Right hindlimb (tissue), 1 donor: ENCODE measurements around the gene DPYD.

Source experiments
- DNase-seq: peaks from one replicate; pipeline ENCODE4 v3.0.0-alpha.2; 2018

DPYD gene

DNA sequence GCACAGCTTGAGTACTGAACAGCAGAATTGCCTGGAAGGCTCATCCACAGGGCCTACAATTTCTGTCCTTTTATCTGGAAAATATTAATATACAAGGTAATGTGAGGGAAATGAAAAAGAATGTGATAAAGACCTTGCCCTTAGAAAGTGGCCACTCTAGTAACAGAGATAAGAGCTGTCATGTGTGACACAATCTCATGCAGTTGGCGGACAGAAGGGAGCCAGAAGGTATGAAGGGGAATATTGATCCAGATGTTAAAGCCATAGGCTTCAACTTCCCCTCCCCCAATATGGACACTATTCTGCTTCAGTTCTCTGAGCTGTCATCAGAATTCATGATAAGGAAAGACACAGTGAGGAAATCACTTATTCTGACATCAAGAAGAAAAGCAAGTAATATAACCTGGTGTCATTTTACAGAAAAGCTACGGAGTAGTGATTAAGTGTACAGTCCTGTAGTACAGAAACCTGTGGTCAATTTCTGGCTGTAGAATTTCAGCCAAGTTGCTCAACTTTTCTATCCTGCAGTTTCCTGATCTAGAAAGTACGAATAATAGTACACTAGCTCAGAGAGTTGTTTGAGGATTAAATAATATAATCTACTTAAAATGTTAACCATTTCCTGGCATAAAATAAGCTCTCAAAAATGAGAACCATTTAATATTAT, 572.1 kb downstream of the DPYD start:
- no peak for DNase-seq

- DNase-seq: no peak
These were observed 579.9 kb downstream of the DPYD start for GRCh38 chr1:97340951-97341350.

- no peak for DNase-seq
These were observed 582.5 kb downstream of the DPYD start for GRCh38 chr1:97338347-97338746.

DNA sequence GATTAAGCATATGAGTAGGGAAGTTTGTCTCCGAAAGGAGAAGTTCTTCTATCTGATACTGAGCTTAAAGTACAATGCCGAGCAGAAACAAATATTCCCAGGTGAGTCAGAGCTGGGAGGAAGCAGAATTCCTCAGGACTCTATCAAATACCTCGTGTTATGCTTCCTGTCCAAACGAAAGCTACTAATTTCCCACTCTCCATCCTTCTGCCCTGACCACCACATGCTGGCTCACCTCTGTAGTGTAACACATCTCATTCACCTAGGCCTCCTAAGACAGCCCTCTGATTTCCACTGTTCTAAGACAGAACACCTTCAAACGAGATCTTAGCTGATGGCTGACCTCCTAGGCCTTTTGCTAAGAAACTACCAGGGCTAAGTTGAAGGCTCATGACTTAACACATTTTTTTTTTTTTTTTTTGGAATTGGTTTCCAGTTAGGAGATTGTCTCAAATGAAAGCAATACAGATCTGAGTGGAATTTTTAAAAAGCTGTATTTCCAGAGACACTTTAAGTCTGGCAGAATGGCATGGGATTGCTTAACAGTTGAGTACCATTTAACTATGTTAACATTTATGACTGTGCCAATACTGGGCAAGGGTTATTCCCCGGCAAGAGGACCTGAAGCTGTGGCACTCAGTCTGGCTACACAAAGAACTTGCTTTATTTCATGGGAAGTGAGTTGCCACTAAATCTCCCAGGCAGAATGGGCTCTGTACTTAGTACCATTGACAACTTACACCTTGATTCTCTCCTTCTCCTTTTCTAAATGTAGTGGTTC, 583.4 kb downstream of the DPYD start:
- no peak for DNase-seq

GRCh38 chr1:97334454-97334853, 586.4 kb downstream of the DPYD start:
- no peak for DNase-seq

- no peak for DNase-seq
These were observed 588.1 kb downstream of the DPYD start for GRCh38 chr1:97332716-97333115.

GRCh38 chr1:97331165-97331564, 589.7 kb downstream of the DPYD start:
- no peak for DNase-seq

GRCh38 chr1:97314685-97315084, 606.1 kb downstream of the DPYD start:
- no peak for DNase-seq

DNA sequence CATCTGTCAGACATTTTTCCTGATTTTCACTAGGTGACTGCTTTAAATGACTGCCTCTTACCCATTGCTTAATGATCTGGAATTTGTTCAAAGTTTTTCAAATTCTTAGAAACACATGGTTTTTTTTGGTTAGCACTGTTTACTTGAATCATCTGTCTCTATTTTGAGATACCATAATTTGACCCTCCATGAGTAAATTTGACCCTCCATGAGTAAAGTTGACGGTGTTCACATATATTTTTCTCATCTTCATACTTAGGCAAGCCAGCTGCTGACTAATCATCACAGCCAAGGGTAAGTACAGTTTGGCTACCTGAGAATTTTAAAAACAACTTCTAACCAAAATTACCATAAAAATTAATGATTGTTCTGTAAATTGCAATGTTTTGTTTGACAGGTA, 612.7 kb downstream of the DPYD start:
- no peak for DNase-seq

- DNase-seq: no peak
These were observed 613.3 kb downstream of the DPYD start for GRCh38 chr1:97307568-97307967.

DNA sequence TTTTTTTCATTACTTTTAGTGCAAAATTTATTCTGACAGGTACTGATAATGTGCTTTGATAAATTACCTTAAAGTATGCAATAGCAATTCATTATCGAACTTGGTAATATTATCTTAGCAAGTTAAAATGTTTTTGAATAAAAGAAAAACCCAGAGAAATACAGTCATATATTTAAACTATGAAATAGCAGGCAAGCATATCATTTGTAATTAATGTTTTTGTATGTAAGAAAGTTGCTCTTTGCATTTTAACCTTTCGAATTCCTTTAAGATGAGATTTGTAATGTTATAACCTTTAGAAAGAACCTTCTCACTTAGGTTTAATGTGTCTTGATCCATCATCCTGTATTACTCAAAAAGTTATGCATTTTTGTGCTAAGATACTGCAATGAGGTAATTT, 613.7 kb downstream of the DPYD start:
- no peak for DNase-seq

GRCh38 chr1:97306504-97306903, 614.3 kb downstream of the DPYD start:
- DNase-seq: no peak

DNA sequence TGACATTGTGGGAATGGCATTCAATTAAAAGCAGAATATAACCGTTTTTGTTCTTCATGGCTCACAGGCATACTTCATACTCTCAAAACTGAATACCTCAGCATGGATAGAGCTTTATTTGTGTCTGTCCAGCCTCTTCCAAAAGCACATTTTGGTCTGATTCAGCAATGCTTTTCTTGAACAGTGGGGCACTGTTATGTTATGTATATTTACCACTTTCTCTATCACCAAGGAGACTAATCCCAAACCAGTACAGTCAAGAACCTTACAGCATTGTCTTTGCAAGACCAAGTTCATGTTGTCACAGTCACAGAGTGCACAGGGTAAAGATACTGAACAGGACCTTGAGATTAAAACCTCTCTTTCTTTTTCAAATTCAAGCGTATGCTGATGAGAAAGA, 616.5 kb downstream of the DPYD start:
- no peak for DNase-seq

DNA sequence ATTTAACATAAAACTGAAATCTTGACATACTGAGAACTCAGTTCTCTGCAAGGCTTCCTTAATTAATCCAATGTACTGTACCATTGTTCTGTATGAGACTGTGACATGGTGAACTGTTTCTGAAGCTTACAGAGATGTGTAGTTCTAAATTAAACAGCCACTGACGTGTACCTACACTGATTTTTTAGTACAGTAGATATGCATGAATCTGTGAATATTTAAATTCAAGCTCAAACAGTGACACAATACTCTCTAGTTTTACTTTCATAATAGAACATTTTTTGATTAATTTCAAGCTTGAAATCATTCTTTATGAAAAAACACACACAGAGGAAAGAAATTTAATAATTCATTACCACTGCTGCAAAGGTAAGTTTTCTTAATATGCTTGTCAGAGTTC, 621.9 kb downstream of the DPYD start:
- DNase-seq: no peak

- DNase-seq: no peak
These were observed 623.2 kb downstream of the DPYD start for GRCh38 chr1:97297611-97298010.

GRCh38 chr1:97281962-97282361, 638.9 kb downstream of the DPYD start:
- DNase-seq: no peak

DNA sequence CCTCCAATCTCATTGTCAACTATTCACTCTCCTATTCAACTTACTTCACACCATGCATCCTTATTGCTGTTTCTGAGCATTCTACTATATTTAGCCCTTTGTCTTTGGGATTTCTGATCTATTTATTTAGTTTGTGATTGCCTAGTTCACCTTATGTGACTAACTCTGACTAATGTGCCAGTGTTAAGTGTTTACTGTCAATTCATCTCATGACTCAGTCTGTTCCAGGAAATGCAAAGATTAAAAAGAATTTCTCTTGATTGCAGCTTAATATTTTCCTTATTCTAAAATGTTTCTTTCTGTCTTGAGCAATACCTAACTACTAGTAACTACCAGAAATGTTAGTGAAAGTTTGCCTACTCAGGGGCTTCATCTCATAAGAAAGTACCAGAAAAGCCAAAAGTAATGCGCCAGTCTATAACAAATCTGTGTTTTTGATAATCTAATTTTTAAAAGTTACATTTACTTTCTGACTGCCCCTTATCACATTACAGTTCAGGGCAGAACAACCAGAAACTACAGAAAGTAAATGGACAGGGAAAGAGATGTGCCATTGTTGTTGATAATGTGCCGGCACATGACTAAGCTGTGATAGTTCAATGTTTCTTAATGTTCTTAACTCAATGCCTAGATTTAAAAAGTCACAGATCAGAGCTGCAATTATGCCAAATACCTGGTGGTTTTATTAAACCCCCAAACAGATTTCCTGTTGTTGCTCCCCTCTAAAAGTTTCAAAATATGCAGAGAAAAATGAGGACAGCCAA, 642.8 kb downstream of the DPYD start:
- no peak for DNase-seq

DNA sequence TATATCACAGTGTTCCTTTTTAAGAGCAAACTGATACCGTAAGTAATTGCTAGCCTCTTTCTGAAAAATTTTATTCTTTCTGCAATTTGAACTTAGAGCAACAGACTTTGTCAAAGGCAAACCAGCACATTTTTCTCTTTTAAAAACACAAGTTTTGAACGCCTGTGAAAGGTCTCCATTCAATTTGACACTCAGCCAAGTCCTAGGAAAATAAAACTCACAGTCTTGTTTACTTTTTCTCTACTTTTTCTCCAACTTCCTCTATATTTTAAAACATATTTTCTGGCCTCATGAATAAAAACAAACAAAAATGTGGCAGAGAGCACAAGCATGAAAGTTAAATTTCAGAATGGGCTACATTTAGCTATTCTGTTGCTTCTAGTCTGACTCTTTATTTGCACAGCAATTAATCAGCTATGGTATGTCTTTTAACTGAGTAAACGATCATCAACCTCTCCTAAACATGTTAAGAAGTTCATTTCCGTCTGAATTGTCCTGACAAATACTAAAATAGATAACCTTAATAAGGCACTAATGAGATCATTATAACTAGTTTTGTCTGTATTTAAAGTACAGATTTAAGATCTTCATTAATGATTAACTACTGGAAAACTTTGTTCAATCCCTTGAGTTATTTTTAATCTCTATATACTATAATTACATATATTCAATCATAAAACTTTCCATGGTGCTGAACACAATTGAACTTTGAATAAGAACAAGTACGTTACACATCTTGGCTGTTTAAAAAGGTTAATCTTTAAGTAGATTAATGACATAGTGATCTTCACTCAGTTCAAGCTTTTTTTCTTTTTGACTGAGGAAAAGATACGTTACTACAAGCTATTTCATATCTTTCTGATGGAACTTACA, 648.7 kb downstream of the DPYD start:
- no peak for DNase-seq

DNA sequence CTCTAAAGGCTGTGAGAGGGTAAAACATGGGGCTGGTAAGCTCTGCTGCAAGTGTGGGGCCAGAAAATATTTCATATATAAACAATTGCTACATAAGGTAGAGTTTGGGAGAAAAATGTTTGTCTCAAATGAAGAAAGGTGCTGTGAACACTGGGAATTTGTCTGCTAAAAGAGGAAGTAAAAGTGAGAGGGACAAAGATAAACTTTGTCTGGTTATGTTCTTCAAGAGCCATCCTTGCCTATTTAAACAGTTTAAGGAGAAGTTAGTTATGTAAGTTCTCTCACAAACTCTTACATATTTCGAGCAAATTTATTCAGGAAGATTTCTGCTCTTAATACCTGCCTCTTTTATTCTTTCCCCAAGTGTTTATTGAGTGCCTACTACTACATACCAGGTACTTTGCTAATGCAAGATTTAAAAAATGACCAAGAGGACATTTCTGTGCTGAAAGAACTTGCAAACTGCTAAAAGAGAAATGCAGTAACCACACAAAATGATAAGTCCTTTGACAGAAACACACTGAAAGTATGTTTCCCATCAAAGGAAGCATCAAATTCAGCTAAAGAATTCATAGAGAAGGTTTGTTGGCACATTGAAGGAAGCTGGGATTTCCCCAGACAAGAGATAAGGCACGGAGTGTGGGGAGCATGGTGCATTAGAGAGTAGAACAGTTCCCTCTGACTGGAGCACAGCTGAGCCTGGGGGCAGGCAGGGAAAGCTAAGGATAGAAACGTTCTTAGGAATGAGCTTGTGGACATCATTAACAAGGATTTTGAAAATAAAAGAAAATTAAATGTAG, 650.1 kb downstream of the DPYD start:
- DNase-seq: no peak

- no peak for DNase-seq
These were observed 655.2 kb downstream of the DPYD start for GRCh38 chr1:97265630-97266029.

DNA sequence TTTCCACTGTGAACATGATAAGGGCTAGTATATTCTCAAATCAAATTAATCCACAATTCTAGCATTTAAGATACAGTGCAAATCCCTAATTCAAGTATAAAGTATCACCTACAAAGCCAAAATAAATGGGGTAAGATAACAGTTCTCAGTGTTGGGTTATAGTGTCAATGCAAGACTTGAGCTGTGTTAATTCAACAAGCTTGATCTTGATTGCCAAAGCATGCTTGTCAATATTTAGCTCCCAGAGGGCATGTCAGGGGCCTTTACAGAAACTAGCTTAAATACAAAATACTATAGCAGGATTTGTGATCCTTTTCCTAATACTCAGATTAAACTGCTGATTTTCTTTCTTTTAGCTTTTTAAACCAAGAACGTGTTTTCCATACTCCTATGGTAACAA, 658.0 kb downstream of the DPYD start:
- no peak for DNase-seq

GRCh38 chr1:97258597-97258996, 662.2 kb downstream of the DPYD start:
- no peak for DNase-seq
